Fibroblast of lung (primary cell): ENCODE measurements around the gene ZNF454. TPM values are rescaled to one million over a fixed set of nuclear protein-coding genes. Genes with fewer than 3 reads are reported as not detected.

Experiments used
- DNase-seq, 2 donors: peaks; one replicate each; pipeline versions ENCODE4 v3.0.0 to v3.0.0-alpha.2; 2010; ENCODE audit warnings: low read depth in 2 of 2
- H2AFZ ChIP-seq: 2 replicates; pipeline ENCODE4 v1.5.1; 2012; ENCODE audit warnings: low read length, control low read depth, inconsistent platforms
- H3K27ac ChIP-seq: 2 replicates; pipeline ENCODE4 v1.5.1; 2011; ENCODE audit warnings: low read length, control low read depth; ENCODE audit not compliant: insufficient read depth
- H3K27me3 ChIP-seq: 2 replicates; pipeline ENCODE4 v1.5.1; 2011; ENCODE audit warnings: mild to moderate bottlenecking, low read length; ENCODE audit not compliant: control insufficient read depth, insufficient read depth
- H3K36me3 ChIP-seq: 2 replicates; pipeline ENCODE4 v1.5.1; 2011; ENCODE audit warnings: low read length; ENCODE audit not compliant: control insufficient read depth, insufficient read depth
- H3K4me1 ChIP-seq: 2 replicates; pipeline ENCODE4 v1.5.1; 2011; ENCODE audit warnings: low read length; ENCODE audit not compliant: control insufficient read depth, insufficient read depth; ENCODE audit errors: extremely low read depth
- H3K4me2 ChIP-seq: 2 replicates; pipeline ENCODE4 v1.5.1; 2011; ENCODE audit warnings: low read length, control low read depth; ENCODE audit not compliant: insufficient read depth; ENCODE audit errors: extremely low read depth
- H3K4me3 ChIP-seq, 4 experiments: fragments of 200-600 bp in 1 of 4; sonication (generic) in 1 of 4; replicated peaks in 1 of 4; 2 replicates each; pipeline ENCODE4 v1.5.1; 2011 to 2016; ENCODE audit warnings: low read length in 4 of 4, low read depth in 3 of 4, mild to moderate bottlenecking in 3 of 4, control low read depth in 2 of 4, inconsistent platforms in 1 of 4, mixed read lengths in 1 of 4; ENCODE audit not compliant: insufficient read depth in 1 of 4; ENCODE audit errors: control extremely low read depth in 1 of 4
- H3K79me2 ChIP-seq: 2 replicates; pipeline ENCODE4 v1.5.1; 2012; ENCODE audit warnings: mild to moderate bottlenecking, low read length, inconsistent platforms; ENCODE audit not compliant: control insufficient read depth, insufficient read depth
- H3K9ac ChIP-seq: 2 replicates; pipeline ENCODE4 v1.5.1; 2011; ENCODE audit warnings: mild to moderate bottlenecking, low read length, control low read depth; ENCODE audit not compliant: insufficient read depth
- H3K9me3 ChIP-seq: 2 replicates; pipeline ENCODE4 v1.5.1; 2012; ENCODE audit warnings: low read depth, low read length; ENCODE audit not compliant: control insufficient read depth, insufficient read depth
- H4K20me1 ChIP-seq: 2 replicates; pipeline ENCODE4 v1.5.1; 2011; ENCODE audit warnings: low read length; ENCODE audit not compliant: control insufficient read depth, insufficient read depth; ENCODE audit errors: extremely low read depth
- CTCF ChIP-seq, 2 donors: IDR thresholded peaks in 1 of 2; conservative IDR thresholded peaks in 1 of 2; 1 replicate in 1 of 2; 2 replicates in 1 of 2; pipeline ENCODE4 v1.5.1; 2011 to 2012; ENCODE audit warnings: low read length in 2 of 2, control low read depth in 1 of 2, inconsistent platforms in 1 of 2, low read depth in 1 of 2, mild to moderate bottlenecking in 1 of 2
- EZH2 ChIP-seq: IDR thresholded peaks from 2 replicates; pipeline ENCODE4 v1.5.1; 2012; ENCODE audit warnings: low read length, control low read depth, mild to moderate bottlenecking; ENCODE audit errors: missing control alignments
- polyA plus RNA-seq, 2 donors: library from polyadenylated mRNA; depleted of rRNA in 1 of 2; stranded (reverse) in 1 of 2; unstranded in 1 of 2; fragments of >200 nt; gene quantifications; 2 replicates each; pipeline ENCODE4 v1.2.1, GENCODE V29; 2011 to 2012; ENCODE audit warnings: missing spikeins in 1 of 2
- total RNA-seq: library from RNA; depleted of rRNA; stranded (reverse); fragments of >200 nt; gene quantifications from 2 replicates; pipeline ENCODE4 v1.2.1, GENCODE V29; 2014

The ZNF454 gene
- total and polyA plus RNA-seq, 2 donors (not counting 1 experiment from before 2014, with no cell fraction given): 0.59 to 3.3 TPM

GRCh38 chr5:178941361-178941760 lies 363 bp downstream of the ZNF454 start:
- H3K9ac ChIP-seq: peak overlapping the region; percentile 42
- no peak for TF ChIP-seq EZH2
- TF ChIP-seq CTCF (conservative IDR thresholded peaks at IDR 0.05 in 1 of 2, IDR thresholded peaks at IDR 0.05 in 1 of 2; ENCODE audit: low read depth in 1 of 2, low read length in 2 of 2): no peak
- no peaks in the 10 kb centered on the region for H4K20me1 ChIP-seq
- H3K4me2 ChIP-seq: peak overlapping the region; percentile 75
- no peaks in the 10 kb centered on the region for H3K9me3 ChIP-seq
- no peaks in the 10 kb centered on the region for H3K27me3 ChIP-seq
- H2AFZ ChIP-seq: peak overlapping the region; percentile 72
- H3K4me3 ChIP-seq: peak overlapping the region; percentile 36 to 88 (median 64)
- H3K79me2 ChIP-seq: no peaks in the 10 kb centered on the region
- H3K36me3 ChIP-seq: no peaks in the 10 kb centered on the region
- no peak overlapping the region for H3K27ac ChIP-seq
- DNase-seq: peak in 1 of 2 donors; percentile 27
- H3K4me1 ChIP-seq: no peaks in the 10 kb centered on the region

GRCh38 chr5:178965465-178966055 lies 24.6 kb downstream of the ZNF454 start:
- Histone ChIP-seq H3K9ac (no peak overlapping the region), H3K4me3 (no peak overlapping the region), H4K20me1 (no peaks in the 10 kb centered on the region), H3K79me2 (no peaks in the 10 kb centered on the region), H2AFZ (no peak overlapping the region), H3K4me1 (no peaks in the 10 kb centered on the region), H3K36me3 (no peaks in the 10 kb centered on the region), H3K9me3 (no peaks in the 10 kb centered on the region), H3K27ac (no peak overlapping the region), H3K27me3 (no peaks in the 10 kb centered on the region), H3K4me2 (no peak overlapping the region)
- no peak for DNase-seq
- no peak for TF ChIP-seq CTCF (conservative IDR thresholded peaks at IDR 0.05 in 1 of 2, IDR thresholded peaks at IDR 0.05 in 1 of 2; ENCODE audit: low read depth in 1 of 2, low read length in 2 of 2)
- TF ChIP-seq EZH2: no peak

- Histone ChIP-seq H3K4me1 (no peaks in the 10 kb centered on the region), H3K27ac (no peak overlapping the region), H3K9ac (no peak overlapping the region), H3K4me3 (no peak overlapping the region), H3K9me3 (no peaks in the 10 kb centered on the region), H2AFZ (no peak overlapping the region), H3K36me3 (no peaks in the 10 kb centered on the region), H3K4me2 (no peak overlapping the region), H3K79me2 (no peaks in the 10 kb centered on the region), H3K27me3 (no peaks in the 10 kb centered on the region), H4K20me1 (no peaks in the 10 kb centered on the region)
- no peak for TF ChIP-seq CTCF (conservative IDR thresholded peaks at IDR 0.05 in 1 of 2, IDR thresholded peaks at IDR 0.05 in 1 of 2; ENCODE audit: low read depth in 1 of 2, low read length in 2 of 2)
- TF ChIP-seq EZH2: no peak
- DNase-seq: no peak
Observed at GRCh38 chr5:178981381-178981780, 40.4 kb downstream of the ZNF454 start.
